GM21360 (cell line): ENCODE measurements around the gene GPR25.

ENCODE experiments used
- ATAC-seq: cut with Tn5 transposase; IDR thresholded peaks from one replicate; pipeline ENCODE4 v1.9.1; 2021; ENCODE audit warnings: mild to moderate bottlenecking, moderate library complexity; ENCODE audit not compliant: unreplicated experiment

Gene GPR25

DNA sequence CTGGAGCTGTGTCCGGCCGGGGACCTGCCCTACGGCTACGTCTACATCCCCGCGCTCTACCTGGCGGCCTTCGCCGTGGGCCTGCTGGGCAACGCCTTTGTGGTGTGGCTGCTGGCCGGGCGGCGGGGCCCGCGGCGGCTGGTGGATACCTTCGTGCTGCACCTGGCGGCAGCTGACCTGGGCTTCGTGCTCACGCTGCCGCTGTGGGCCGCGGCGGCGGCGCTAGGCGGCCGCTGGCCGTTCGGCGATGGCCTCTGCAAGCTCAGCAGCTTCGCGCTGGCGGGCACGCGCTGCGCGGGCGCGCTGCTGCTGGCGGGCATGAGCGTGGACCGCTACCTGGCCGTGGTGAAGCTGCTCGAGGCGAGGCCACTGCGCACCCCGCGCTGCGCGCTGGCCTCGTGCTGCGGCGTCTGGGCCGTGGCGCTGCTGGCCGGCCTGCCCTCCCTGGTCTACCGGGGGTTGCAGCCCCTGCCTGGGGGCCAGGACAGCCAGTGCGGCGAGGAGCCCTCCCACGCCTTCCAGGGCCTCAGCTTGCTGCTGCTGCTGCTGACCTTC, 412 bp downstream of the GPR25 start:
- no peak for ATAC-seq

DNA sequence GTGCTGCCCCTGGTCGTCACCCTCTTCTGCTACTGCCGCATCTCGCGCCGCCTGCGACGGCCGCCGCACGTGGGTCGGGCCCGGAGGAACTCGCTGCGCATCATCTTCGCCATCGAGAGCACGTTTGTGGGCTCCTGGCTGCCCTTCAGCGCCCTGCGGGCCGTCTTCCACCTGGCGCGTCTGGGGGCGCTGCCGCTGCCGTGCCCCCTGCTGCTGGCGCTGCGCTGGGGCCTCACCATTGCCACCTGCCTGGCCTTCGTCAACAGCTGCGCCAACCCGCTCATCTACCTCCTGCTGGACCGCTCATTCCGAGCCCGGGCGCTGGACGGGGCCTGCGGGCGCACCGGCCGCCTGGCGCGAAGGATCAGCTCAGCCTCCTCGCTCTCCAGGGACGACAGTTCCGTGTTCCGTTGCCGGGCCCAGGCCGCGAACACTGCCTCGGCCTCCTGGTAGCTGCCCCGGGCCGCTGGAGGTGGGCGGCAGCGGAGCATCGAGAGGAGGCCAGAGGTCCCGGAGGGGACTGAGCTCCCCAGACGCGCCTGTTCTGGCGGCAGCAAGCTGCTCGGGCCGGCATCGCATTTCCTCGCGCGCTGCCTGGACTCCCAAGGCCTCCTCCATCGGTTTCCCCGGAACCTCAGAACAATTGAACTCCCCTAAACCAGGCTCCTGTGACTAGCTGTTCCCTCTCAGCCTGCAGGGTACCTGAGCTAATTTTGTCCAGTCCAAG, 1.1 kb downstream of the GPR25 start:
- ATAC-seq, result no peak

- no peak for ATAC-seq
Measured at GRCh38 chr1:200874694-200875093, 1.9 kb downstream of the GPR25 start.

DNA sequence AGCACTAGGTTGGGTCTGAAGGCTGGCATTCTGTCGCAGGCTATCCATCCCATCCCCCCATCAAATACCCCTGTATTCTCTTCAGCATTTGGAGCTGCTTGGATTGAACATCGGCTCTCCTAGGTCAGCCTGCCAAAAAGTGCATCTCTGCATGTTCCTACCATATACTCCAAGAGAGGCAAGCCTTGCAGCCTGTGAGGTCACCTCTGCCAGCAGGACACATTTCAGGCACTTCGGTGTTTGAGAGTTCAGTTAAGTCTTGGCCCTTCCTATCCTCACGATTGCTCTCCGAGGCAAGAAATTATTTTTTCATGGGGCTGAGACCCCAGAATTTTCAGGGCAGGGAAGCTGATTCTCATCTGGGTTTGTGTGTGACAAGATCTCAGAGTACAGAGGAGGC, 2.6 kb downstream of the GPR25 start:
- no peak for ATAC-seq

DNA sequence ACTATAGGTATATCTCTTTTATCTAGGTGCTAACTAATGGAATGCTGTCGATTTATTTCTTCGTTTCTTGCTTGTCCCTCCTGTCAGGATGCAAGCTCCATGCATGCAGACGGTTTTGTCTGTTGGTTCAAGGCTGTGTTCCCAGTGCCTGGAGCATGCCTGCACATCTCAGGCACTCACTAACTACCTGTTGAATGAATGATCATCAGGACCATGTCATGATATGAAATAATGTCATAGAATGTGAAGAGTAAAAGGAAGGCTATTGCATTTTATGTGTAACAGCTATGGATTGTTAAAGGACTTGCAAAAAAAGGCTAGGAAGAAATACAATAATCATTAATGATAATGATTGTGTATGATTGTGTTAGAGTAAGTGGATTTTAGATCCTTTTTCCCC, 4.2 kb downstream of the GPR25 start:
- ATAC-seq, result no peak

DNA sequence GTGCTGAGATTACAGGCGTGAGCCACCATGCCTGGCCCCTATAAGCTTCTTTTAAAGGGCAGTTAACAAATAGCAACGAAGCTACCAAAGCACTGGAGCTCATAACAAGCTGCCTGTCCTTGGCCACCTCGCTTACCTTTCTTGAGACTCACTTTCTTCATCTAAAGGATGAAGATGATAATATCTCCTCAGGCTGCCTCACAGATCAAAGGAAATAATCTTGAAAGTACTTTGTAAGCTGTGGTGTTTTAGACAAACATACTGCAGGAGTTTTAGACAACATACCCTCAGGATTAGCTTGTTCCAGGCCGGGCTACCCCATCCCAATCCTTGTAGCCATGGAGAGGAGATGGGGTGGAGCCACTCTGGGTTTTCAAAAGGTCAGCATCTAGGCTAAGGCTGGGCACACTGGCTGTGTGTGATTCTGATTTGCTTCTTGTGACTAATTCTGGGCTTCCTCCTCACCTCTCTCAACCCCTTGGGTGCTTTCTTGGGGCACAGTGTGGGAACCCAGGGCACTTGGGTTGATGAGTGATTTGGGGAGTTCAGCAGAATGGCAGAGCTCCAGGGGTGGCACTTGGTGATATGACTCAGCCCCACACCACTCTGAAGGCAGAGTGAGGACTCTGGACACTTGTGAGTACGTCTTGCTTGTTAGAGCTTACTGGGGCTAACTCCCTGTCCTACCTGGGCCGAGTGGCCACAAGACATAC, 5.2 kb downstream of the GPR25 start:
- peak; percentile 77 for ATAC-seq

DNA sequence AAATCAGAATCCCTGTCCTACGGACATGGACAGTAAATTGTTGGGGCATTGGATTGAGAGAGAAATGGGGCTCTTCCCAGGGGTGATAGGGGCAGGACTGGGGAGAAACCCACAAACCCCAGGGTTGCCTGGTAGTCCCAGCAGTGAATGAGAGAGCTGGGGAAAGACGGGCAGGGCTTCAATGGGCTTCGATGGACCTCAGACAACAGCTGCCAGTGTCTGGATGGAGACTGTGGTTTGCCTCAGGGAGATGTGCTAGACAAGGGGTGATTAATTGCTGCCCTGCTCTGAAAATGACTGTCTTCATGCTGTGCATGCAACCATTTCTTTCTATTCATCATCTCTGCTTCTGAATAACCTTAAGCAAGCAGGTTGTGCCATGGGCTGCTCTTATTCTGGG, 7.4 kb downstream of the GPR25 start:
- no peak for ATAC-seq

GRCh38 chr1:200883118-200883517, 10.3 kb downstream of the GPR25 start:
- ATAC-seq, result no peak

- no peak for ATAC-seq
Measured at GRCh38 chr1:200885623-200886402, 13.0 kb downstream of the GPR25 start.

GRCh38 chr1:200886594-200886993, 13.8 kb downstream of the GPR25 start:
- no peak for ATAC-seq

DNA sequence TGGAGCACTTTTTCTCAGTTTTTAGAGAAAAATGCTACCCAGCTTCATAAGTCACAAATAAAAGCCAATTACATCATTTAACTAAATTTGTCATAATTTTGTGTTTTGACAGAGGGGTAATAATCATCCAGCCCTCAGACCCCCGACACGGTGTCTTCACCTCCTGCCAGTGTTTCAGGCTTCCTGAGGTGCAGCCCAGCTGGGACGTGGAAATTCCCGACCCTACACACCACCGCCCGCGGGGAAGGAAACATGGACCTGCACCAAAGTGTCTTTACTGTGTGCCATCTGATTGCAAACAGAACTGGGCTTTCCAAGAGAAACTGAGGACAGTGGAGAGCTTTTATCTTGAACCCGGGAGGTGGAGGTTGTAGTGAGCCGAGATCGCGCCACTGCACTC, 14.3 kb downstream of the GPR25 start:
- ATAC-seq, result no peak

- no peak for ATAC-seq
Measured at GRCh38 chr1:200887772-200888348, 15.1 kb downstream of the GPR25 start.

- ATAC-seq, result peak; percentile 86
Measured at GRCh38 chr1:200888349-200888838, 15.6 kb downstream of the GPR25 start.

DNA sequence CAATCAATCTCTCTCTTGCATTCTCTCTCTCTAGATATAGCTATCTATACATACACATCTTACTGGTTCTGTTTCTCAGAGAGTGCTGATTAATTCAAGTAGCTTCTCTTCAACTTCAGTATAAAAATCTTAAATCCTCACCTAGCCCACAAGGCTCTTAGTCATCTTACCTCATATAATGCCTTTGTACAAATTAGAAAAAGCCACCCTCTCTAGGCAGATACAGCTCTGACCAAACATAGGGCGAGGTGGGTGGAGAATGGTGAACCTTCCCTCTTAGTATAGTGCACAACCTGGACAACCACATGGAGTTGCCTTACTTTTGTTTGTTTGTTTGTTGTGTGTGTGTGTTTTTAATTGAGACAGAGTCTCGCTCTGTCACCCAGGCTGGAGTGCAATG, 16.8 kb downstream of the GPR25 start:
- ATAC-seq, result no peak

GRCh38 chr1:200890027-200890426, 17.2 kb downstream of the GPR25 start:
- no peak for ATAC-seq

GRCh38 chr1:200890818-200891773, 18.3 kb downstream of the GPR25 start:
- ATAC-seq, result no peak

DNA sequence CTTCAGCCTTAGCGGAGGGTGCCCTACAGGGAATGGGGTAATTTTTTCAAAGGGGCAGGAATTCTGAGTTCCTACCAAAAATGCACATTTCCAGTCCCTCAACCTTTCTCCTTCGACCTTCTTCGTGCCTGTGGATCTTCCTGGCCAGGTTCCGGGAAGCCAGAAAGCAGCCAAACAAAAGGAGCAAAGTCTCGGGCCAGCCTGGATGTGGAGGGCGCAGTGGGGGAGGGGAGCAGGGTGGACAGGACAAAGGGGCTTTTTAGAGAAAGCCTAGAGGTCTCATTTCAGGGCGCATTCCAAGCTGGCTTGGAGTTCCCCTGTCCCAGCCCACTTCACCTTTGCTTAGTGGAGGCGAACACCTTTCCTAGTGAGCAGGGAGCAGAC, 19.0 kb downstream of the GPR25 start:
- no peak for ATAC-seq

- no peak for ATAC-seq
Measured at GRCh38 chr1:200892546-200892945, 19.8 kb downstream of the GPR25 start.

DNA sequence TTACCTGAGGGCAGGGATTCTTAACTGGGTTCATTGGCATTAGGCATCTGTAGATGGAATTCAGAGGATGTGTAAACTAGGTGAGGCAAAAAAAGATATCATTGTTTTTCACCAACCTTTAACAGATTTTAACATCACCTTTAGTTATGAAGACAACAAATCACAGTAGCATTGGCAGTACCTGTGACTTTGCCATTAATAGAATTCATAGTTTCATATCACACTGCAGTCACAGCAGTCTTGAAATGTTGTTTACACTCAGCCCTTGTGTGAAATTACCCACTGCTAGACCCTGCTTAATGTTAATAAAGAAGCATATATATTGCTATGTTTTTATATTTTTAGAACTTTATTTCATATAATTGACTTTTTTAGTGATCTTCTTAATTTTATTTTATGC, 20.2 kb downstream of the GPR25 start:
- ATAC-seq, result no peak

DNA sequence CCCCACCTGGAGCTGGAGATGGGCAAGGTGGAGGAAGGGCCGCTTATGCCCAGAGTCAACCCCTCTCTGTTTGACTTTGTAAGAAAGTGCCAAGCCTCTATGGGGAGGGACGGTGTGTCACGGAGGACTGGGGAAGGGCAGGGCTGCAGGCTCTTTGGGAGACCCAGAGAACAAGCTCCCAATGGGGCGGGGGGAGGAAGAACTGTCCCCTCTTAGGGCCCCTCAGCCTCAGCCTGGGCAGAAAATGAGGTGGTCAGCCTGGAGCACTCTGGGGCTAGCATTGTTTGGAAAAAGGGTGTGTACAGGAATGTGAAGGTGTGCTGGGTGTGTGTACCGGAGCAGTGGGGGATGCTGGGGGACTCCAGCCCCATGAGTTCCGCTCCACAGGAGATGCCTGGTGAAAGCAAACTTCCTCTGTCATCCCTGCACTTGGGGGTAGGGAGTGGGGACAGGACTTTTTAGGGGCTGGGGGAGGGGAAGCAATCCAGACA, 20.7 kb downstream of the GPR25 start:
- ATAC-seq, result no peak
